Mononuclear cell (primary cell): Measurements from ENCODE around the gene TRIO. TPM values are rescaled to one million over a fixed set of nuclear protein-coding genes. Genes with fewer than 3 reads are reported as not detected.

Experiments
- H3K27me3 ChIP-seq: 2 replicates; pipeline ENCODE4 v1.6.0; 2011; ENCODE audit warnings: low read length, control low read depth; ENCODE audit not compliant: insufficient read depth
- H3K4me1 ChIP-seq: 2 replicates; pipeline ENCODE4 v1.5.1; 2011; ENCODE audit warnings: mild to moderate bottlenecking, low read length, control low read depth; ENCODE audit not compliant: insufficient read depth
- H3K4me3 ChIP-seq: 2 replicates; pipeline ENCODE4 v1.5.1; 2011; ENCODE audit warnings: mild to moderate bottlenecking, low read length, moderate library complexity
- H3K9me3 ChIP-seq: 2 replicates; pipeline ENCODE4 v1.5.1; 2011; ENCODE audit warnings: low read depth, mild to moderate bottlenecking, control low read depth, low read length
- total RNA-seq: library from RNA; depleted of rRNA; stranded (reverse); fragments of >200 nt; gene quantifications from one replicate; pipeline ENCODE4 v1.2.3, GENCODE V29; 2012

TRIO gene
- total RNA-seq, 1 donor = 48.9 TPM

DNA sequence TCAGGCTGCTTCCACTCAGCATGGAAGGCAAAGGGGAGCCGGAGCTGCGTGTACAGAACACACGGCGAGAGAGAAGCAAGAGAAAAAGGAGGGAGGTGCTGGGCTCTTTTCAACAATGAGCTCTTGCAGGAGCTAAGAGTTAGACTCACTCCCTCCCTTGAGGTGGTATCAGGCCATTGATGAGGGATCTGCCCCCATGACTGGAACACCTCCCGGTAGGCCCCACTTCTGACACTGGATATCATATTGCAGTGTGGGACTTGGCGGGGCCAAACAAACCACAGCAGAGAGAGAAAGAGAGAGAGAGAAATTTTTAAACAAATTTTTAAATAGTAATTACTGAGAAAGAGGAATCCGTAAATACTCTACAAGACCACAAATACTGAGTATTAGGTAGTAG is 182.2 kb downstream of the TRIO start:
- no peak overlapping the region for H3K4me3 ChIP-seq
- peaks cover 20% of the 10 kb centered on the region for H3K4me1 ChIP-seq
- H3K9me3 ChIP-seq = no peaks in the 10 kb centered on the region
- no peaks in the 10 kb centered on the region for H3K27me3 ChIP-seq

DNA sequence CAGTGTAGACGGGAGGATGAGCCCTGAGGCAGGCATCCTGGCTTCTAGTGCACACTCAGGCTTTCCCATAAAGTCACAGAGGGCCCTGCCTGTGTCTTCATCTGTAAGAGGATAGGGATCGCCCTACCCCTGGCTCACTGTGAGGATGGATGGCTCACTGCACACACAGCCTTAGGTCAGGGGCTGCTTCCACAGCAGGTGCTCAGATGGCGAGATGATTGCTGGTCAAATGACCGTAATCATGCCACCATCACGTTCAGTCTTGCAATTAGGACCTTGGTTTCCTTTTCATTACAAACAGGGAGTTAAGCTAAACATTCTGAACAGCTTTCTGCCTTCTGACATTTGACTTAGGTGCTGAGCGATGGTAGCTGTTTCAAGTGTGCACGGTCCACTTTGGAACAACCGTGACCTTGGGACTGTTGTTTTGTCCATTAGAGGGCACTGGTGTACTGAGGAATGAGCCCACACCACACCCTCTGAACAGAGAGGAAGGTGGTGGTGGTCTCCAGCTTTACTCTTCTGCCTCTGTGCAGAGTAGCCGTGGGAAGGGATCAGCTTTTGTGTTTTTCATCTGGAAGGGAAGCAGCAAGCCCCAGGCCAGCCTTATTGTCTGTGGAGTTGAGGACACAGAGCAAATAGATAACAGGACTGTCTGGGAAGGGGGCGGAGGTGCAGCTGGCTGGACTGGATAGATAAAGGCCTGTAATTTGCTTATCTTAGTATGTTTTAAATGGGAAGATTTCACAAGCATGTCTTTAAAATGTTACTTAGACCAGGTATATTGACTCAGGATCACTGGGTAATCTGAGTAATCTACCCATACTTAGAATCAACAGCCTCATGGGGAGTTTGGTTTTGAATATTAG is 183.1 kb downstream of the TRIO start:
- Histone ChIP-seq H3K4me3 (no peak overlapping the region), H3K9me3 (no peaks in the 10 kb centered on the region), H3K4me1 (peaks cover 28% of the 10 kb centered on the region)

DNA sequence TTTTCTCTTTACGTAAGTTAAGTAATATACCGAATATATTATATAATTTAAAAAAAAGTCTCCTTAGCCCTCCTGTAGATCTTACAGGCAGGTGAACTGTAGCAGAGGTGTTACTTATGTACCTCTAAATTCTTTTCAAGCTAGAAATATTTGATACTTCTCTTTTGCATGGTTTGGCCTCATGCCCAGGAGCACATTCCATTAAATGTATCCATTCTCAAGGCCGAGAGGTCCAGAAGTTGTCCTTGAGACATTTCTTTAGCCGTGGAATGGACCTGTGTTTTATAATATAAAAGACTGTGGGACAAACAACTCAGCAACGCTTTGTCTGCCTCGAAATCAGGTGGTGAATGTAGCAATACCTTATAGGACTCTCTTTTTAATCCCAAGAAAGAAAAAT is 184.5 kb downstream of the TRIO start:
- Histone ChIP-seq H3K27me3 (no peaks in the 10 kb centered on the region), H3K9me3 (no peaks in the 10 kb centered on the region), H3K4me1 (peaks cover 41% of the 10 kb centered on the region), H3K4me3 (no peak overlapping the region)

More for the DNA sequence above, 183.1 kb downstream of the TRIO start:
- H3K27me3 ChIP-seq = no peaks in the 10 kb centered on the region

DNA sequence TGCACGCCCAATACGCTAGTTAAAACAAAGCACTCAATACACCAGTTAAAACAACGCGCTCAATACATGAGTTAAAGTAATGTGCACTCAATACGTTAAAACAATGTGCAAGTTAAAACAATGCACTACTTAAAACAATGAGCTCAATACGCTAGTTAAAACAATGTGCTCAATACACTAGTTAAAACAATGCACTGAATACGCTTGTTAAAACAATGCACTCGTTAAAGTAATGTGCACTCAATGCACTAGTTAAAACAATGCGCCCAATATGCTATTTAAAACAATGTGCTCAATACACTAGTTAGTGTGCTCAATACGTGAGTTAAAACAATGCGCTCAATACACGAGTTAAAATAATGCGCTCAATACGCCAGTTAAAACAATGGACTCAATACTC is 185.0 kb downstream of the TRIO start:
- no peaks in the 10 kb centered on the region for H3K9me3 ChIP-seq
- no peak overlapping the region for H3K4me3 ChIP-seq
- no peaks in the 10 kb centered on the region for H3K27me3 ChIP-seq
- peaks cover 46% of the 10 kb centered on the region for H3K4me1 ChIP-seq

DNA sequence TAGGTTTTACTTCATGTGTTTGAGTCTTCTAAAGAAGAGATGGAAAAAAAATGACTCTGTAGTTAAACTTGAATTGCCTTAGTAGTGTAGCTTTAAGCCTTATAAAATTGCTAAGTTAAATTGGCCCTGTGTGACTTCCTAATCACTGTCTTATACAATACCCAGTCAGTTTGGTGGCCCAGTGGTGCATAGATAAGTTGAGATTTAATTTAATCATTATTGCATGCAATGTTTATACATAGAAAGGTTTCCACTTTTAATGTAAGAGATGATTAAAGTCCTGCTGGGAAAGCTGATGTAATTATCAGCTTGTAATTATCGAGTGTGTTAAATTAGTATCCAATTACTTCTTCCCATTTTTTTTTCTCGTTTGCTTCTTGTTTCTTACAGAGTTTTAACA is 187.1 kb downstream of the TRIO start:
- H3K4me1 ChIP-seq = peaks cover 52% of the 10 kb centered on the region
- no peaks in the 10 kb centered on the region for H3K9me3 ChIP-seq
- no peak overlapping the region for H3K4me3 ChIP-seq
- no peaks in the 10 kb centered on the region for H3K27me3 ChIP-seq

DNA sequence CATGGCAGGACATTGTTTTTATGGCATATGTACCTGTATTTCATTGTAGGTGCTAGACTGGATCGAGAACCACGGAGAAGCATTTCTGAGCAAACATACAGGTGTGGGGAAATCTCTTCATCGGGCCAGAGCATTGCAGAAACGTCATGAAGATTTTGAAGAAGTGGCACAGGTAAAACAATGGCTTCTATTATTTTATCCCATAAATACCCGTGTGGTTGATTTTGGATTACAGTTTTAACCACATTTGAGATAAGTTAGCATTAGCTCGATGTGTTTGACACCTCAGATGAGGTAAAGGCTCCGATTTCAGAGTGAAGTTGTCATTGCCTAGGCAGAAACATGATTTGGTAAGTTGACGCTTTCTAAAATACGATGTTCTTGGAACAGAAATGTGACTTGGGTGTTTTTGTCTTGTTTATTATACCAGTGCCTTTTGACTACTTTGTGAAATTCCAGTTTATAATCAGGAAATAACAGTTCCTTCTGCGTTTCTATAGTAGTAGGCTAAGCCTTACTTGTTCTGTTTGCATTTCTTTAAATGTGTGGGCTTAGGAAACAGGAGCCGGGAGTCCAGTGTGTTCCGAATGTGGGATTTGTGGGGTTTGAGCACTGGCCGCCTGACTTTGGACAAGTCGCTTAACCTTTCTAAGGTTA is 187.7 kb downstream of the TRIO start:
- H3K4me3 ChIP-seq = no peak overlapping the region
- H3K4me1 ChIP-seq = peaks cover 52% of the 10 kb centered on the region
- H3K27me3 ChIP-seq = no peaks in the 10 kb centered on the region
- H3K9me3 ChIP-seq = no peaks in the 10 kb centered on the region

DNA sequence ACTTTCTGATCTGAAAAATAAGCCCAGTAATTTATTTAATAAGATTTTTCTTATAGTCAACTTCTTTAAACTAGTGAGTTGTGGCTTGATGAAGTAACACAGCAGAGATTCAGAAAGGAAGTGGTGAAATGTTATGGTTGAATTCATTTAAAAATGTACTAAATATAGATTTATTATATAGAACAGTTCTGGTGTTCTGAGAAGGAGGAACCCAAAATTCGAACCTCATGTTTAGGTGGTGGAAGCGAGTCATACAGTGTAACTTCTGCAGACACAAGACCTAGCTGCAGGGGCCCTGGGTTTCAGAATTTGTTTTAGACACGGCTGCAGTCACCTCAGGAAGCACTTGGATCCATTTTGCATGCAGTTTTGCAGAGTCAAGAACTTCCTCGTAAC is 188.2 kb downstream of the TRIO start:
- Histone ChIP-seq H3K4me1 (peaks cover 52% of the 10 kb centered on the region), H3K9me3 (no peaks in the 10 kb centered on the region), H3K4me3 (no peak overlapping the region), H3K27me3 (no peaks in the 10 kb centered on the region)

DNA sequence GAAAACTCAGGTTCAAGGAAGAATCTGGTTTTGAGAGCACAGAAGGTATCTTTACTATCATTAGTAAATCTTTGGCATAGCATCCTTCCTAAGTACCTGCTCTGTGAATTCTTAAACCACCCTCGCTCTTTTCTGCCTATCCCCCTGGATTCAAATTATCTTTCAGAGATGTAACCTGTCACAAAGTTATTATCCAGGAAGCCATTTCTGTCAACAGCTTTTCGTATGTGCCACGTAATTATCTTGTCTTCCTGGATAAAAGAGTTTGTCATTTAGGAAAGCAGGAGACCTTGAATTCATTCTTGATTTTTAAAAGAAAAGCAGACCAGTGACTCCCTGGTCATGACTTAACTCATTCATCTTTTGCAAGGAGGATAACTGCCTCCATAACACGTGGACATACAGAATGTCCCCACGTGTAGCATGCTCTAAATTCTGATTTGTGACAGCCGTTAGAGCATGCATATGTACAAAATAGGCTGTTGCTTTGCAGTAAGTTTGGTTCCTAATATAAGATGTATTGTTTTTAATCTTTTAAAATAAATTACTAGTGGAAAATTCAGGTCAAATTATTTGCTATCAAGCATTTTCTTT is 189.0 kb downstream of the TRIO start:
- no peaks in the 10 kb centered on the region for H3K9me3 ChIP-seq
- H3K4me1 ChIP-seq = peaks cover 52% of the 10 kb centered on the region
- H3K27me3 ChIP-seq = no peaks in the 10 kb centered on the region
- H3K4me3 ChIP-seq = no peak overlapping the region

DNA sequence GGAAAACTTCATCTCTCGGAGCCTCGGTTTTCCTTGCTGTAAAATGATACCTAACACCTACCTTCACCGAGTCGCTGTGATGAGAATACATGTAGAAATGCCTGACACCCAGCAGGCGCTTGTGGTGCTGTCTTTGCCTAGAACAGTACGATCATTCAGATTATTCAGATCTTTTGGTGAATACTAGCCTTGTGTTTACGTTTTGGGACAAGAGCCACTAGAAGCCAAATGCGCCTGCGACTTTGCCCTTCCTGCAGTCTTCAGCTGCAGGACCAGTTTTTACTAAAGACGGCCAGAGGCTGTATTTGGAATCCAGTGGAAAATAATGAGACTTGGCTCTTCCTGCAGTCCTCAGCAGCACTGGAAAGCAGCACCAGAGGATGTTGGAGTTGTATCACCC is 189.6 kb downstream of the TRIO start:
- no peaks in the 10 kb centered on the region for H3K9me3 ChIP-seq

DNA sequence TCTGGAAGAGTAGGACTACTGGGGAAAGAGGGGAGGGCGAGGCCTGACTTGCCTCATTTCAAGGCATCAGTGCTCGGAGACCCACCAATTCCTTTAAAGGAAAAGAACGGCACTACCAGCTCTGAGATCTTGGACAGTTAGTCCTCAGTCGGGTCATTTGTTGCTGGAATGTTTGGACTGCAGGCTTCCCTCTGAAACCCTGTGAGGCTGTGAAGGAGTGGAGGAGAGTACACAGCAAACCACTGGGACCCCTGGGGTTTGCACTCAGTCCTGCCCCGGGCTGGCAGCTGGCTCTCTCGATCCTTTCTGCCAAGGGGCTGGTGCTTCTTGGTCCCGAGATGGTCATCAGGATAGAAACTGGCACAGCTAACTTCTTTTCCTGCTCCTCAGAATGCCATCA is 194.5 kb downstream of the TRIO start:
- Histone ChIP-seq H3K27me3 (no peaks in the 10 kb centered on the region), H3K4me1 (peaks cover 32% of the 10 kb centered on the region), H3K4me3 (no peak overlapping the region), H3K9me3 (no peaks in the 10 kb centered on the region)

More for the DNA sequence above, 189.6 kb downstream of the TRIO start:
- Histone ChIP-seq H3K4me1 (peaks cover 52% of the 10 kb centered on the region), H3K27me3 (no peaks in the 10 kb centered on the region), H3K4me3 (no peak overlapping the region)

DNA sequence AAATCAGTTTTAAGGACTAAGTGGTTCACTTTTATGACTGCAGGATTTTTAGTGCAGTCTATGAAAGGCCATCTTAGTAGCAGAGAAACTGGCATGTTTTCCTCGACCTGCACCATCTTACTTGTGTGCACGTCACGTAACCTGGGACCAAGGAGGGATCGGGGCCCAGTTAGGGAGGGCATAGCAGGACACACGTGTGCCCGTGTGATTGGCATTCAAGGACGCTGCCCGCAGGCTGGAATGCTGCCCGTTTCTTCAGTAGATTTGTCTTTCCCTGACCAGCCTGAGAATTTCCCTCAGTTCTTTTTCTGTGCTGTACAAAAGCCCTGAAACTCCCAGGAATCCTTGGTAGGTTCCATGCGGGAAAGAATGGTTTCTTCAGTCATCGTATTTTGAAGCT is 196.3 kb downstream of the TRIO start:
- Histone ChIP-seq H3K4me1 (peaks cover 36% of the 10 kb centered on the region), H3K4me3 (no peak overlapping the region), H3K27me3 (no peaks in the 10 kb centered on the region), H3K9me3 (no peaks in the 10 kb centered on the region)

DNA sequence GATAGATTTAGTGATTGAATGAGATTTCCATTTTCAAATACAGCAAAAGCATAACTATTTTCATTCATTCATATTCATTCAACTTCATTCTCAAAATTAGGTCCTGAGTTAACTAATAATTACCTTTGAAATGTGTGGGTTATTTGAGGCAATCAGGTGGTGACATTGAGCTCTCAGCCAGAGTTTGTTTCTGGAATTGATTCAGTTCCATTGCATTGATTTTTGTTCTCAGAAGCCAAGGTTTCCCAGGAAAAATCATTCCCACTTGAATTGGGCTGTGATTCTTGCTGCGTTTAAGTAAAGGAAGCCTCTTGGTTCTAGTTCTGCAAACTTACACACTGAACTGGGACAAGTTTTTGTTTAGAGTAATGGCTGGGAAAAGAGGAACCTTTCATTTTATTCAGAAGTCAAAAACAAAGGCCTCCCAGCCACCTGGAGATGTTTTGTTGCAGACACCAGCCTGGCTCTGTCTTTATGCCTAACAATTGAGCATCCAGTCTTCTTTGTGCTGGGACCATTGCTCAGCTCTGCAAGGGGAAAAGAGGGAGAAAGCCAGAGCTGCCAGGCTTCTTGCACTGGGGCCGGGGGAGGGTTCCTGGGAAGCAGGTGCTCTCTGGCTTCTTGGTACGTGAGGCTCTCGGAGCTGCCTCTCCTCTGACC is 198.6 kb downstream of the TRIO start:
- no peak overlapping the region for H3K4me3 ChIP-seq

DNA sequence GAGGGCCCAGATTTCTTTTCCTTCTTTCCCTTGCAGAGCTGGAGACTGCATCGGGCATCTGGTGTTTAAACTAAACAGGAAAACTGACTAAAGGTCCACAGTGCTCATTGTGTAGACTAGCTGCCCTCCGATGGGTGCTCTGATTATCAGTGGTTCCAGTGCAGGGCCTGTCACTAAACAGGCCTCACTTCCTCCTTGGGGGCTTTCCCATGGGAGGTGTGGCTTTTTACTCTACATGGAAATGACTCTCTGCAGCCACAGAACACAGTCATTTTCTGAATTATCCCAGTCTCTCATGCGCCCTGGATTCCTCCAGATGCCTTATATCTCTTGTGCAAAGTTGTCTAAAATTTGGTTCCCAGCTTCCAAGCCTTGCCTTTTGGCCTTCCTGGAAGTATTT is 199.2 kb downstream of the TRIO start:
- peaks cover 36% of the 10 kb centered on the region for H3K4me1 ChIP-seq
- no peaks in the 10 kb centered on the region for H3K27me3 ChIP-seq
- H3K4me3 ChIP-seq = no peak overlapping the region
- H3K9me3 ChIP-seq = no peaks in the 10 kb centered on the region

More for the DNA sequence above, 198.6 kb downstream of the TRIO start:
- Histone ChIP-seq H3K4me1 (peaks cover 36% of the 10 kb centered on the region), H3K9me3 (no peaks in the 10 kb centered on the region), H3K27me3 (no peaks in the 10 kb centered on the region)

DNA sequence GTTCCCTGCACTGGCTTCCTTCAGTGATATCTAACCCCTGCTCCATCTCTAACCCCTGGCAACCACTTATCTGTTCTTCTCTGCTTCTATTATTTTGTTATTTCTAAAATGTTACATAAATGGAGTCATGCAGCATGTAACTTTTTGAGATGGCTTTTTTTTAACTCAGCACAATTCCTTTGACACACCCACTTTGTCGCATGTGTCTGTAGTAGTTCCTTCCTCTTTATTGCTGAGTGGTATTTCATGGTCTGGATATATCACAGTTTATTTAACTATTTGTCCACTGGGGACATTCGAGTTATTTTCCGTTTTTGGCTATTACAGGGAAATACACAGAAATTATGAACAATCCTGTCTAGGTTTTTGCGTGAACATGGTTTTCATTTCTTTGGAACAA is 200.2 kb downstream of the TRIO start:
- peaks cover 36% of the 10 kb centered on the region for H3K4me1 ChIP-seq
- H3K4me3 ChIP-seq = no peak overlapping the region
- H3K9me3 ChIP-seq = no peaks in the 10 kb centered on the region
- no peaks in the 10 kb centered on the region for H3K27me3 ChIP-seq

DNA sequence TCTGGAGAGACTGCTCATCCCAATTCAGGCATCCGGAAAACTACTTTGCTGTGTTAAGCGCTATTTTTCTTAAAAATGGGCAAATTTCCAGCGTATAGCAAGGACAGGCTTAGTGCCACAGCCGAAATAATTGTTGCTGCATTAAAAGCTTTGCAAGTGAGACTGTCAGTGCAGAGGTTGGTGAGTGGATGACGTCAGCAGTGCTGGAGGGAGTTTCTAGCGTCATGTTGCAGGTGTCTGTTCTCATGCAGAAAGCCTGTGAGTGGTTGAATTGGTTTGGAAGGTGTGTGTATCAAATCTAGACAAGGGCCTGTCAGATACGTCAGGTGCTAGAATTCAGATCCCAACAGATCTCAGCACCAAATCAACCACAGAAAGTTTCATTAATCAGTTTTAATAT is 204.4 kb downstream of the TRIO start:
- no peaks in the 10 kb centered on the region for H3K27me3 ChIP-seq
- H3K4me3 ChIP-seq = no peak overlapping the region
- peaks cover 42% of the 10 kb centered on the region for H3K4me1 ChIP-seq
- H3K9me3 ChIP-seq = no peaks in the 10 kb centered on the region
